ENCODE results near the gene SLC25A5.

- TF ChIP-seq CTCF (IDR thresholded peaks at IDR 0.05) (no peak), POLR2A (IDR thresholded peaks at IDR 0.05) (no peak)
Observed at GRCh38 chrX:119466970-119467369, 1.3 kb upstream of the SLC25A5 start.
